Measurements from ENCODE around the gene TBXAS1.

The TBXAS1 gene

GRCh38 chr7:139965942-139966628 lies 137.0 kb downstream of the TBXAS1 start:
- Mint-ChIP-seq H3K27ac (no peak overlapping the region), H3K4me3 (no peak overlapping the region), H3K9me3 (no peaks in the 10 kb centered on the region), H3K4me1 (ENCODE audit: low read depth) (no peaks in the 10 kb centered on the region), H3K36me3 (ENCODE audit: low read depth) (no peaks in the 10 kb centered on the region), H3K27me3 (no peaks in the 10 kb centered on the region)
- DNase-seq: no peak

- Mint-ChIP-seq H3K36me3 (ENCODE audit: low read depth) (no peaks in the 10 kb centered on the region), H3K4me1 (ENCODE audit: low read depth) (no peaks in the 10 kb centered on the region), H3K27ac (no peak overlapping the region), H3K4me3 (no peak overlapping the region), H3K9me3 (no peaks in the 10 kb centered on the region), H3K27me3 (no peaks in the 10 kb centered on the region)
- DNase-seq: no peak
Measured at GRCh38 chr7:139966949-139967348, 137.9 kb downstream of the TBXAS1 start.

GRCh38 chr7:139968931-139969330 lies 139.9 kb downstream of the TBXAS1 start:
- no peak overlapping the region for H3K4me3 Mint-ChIP-seq
- H3K27ac Mint-ChIP-seq: no peak overlapping the region
- no peaks in the 10 kb centered on the region for H3K9me3 Mint-ChIP-seq
- H3K27me3 Mint-ChIP-seq: no peaks in the 10 kb centered on the region
- H3K36me3 Mint-ChIP-seq (ENCODE audit: low read depth): no peaks in the 10 kb centered on the region
- no peaks in the 10 kb centered on the region for H3K4me1 Mint-ChIP-seq (ENCODE audit: low read depth)
- no peak for DNase-seq

GRCh38 chr7:139972029-139972428 lies 143.0 kb downstream of the TBXAS1 start:
- H3K4me3 Mint-ChIP-seq: no peak overlapping the region
- no peaks in the 10 kb centered on the region for H3K9me3 Mint-ChIP-seq
- DNase-seq: no peak
- no peak overlapping the region for H3K27ac Mint-ChIP-seq
- peaks cover 5% of the 10 kb centered on the region for H3K4me1 Mint-ChIP-seq (ENCODE audit: low read depth)
- no peaks in the 10 kb centered on the region for H3K36me3 Mint-ChIP-seq (ENCODE audit: low read depth)
- no peaks in the 10 kb centered on the region for H3K27me3 Mint-ChIP-seq

GRCh38 chr7:139973101-139974050 lies 144.3 kb downstream of the TBXAS1 start:
- Mint-ChIP-seq H3K27me3 (no peaks in the 10 kb centered on the region), H3K4me1 (ENCODE audit: low read depth) (peaks cover 8% of the 10 kb centered on the region), H3K27ac (no peak overlapping the region), H3K4me3 (no peak overlapping the region), H3K36me3 (ENCODE audit: low read depth) (no peaks in the 10 kb centered on the region), H3K9me3 (no peaks in the 10 kb centered on the region)
- DNase-seq: no peak

GRCh38 chr7:139974179-139974811 lies 145.2 kb downstream of the TBXAS1 start:
- Mint-ChIP-seq H3K36me3 (ENCODE audit: low read depth) (no peaks in the 10 kb centered on the region), H3K4me1 (ENCODE audit: low read depth) (peaks cover 10% of the 10 kb centered on the region), H3K4me3 (no peak overlapping the region), H3K27ac (no peak overlapping the region), H3K9me3 (no peaks in the 10 kb centered on the region), H3K27me3 (no peaks in the 10 kb centered on the region)
- DNase-seq: no peak

- H3K4me1 Mint-ChIP-seq (ENCODE audit: low read depth): peaks cover 22% of the 10 kb centered on the region
- no peaks in the 10 kb centered on the region for H3K36me3 Mint-ChIP-seq (ENCODE audit: low read depth)
- no peak overlapping the region for H3K27ac Mint-ChIP-seq
- H3K27me3 Mint-ChIP-seq: no peaks in the 10 kb centered on the region
- no peaks in the 10 kb centered on the region for H3K9me3 Mint-ChIP-seq
- no peak overlapping the region for H3K4me3 Mint-ChIP-seq
- DNase-seq: no peak
Measured at GRCh38 chr7:139976055-139976837, 147.2 kb downstream of the TBXAS1 start.

- Mint-ChIP-seq H3K9me3 (no peaks in the 10 kb centered on the region), H3K27me3 (no peaks in the 10 kb centered on the region), H3K4me3 (no peak overlapping the region), H3K27ac (no peak overlapping the region), H3K4me1 (ENCODE audit: low read depth) (peaks cover 26% of the 10 kb centered on the region), H3K36me3 (ENCODE audit: low read depth) (no peaks in the 10 kb centered on the region)
- no peak for DNase-seq
Measured at GRCh38 chr7:139976838-139977656, 148.0 kb downstream of the TBXAS1 start.

- no peak for DNase-seq
- Mint-ChIP-seq H3K27ac (no peak overlapping the region), H3K36me3 (ENCODE audit: low read depth) (no peaks in the 10 kb centered on the region), H3K27me3 (no peaks in the 10 kb centered on the region), H3K4me3 (no peak overlapping the region), H3K4me1 (ENCODE audit: low read depth) (peaks cover 26% of the 10 kb centered on the region), H3K9me3 (no peaks in the 10 kb centered on the region)
Measured at GRCh38 chr7:139981511-139981895, 152.4 kb downstream of the TBXAS1 start.

GRCh38 chr7:139982927-139983920 lies 154.2 kb downstream of the TBXAS1 start:
- H3K9me3 Mint-ChIP-seq: no peaks in the 10 kb centered on the region

GRCh38 chr7:139984642-139985539 lies 155.8 kb downstream of the TBXAS1 start:
- no peaks in the 10 kb centered on the region for H3K36me3 Mint-ChIP-seq (ENCODE audit: low read depth)
- no peaks in the 10 kb centered on the region for H3K27me3 Mint-ChIP-seq
- no peaks in the 10 kb centered on the region for H3K9me3 Mint-ChIP-seq
- DNase-seq: no peak
- H3K4me3 Mint-ChIP-seq: no peak overlapping the region
- no peak overlapping the region for H3K27ac Mint-ChIP-seq
- peaks cover 14% of the 10 kb centered on the region for H3K4me1 Mint-ChIP-seq (ENCODE audit: low read depth)

More at GRCh38 chr7:139982927-139983920, 154.2 kb downstream of the TBXAS1 start:
- no peak overlapping the region for H3K4me3 Mint-ChIP-seq
- H3K36me3 Mint-ChIP-seq (ENCODE audit: low read depth): no peaks in the 10 kb centered on the region
- no peak overlapping the region for H3K27ac Mint-ChIP-seq
- DNase-seq: no peak
- H3K4me1 Mint-ChIP-seq (ENCODE audit: low read depth): peaks cover 18% of the 10 kb centered on the region
- no peaks in the 10 kb centered on the region for H3K27me3 Mint-ChIP-seq

- DNase-seq: no peak
- no peak overlapping the region for H3K4me3 Mint-ChIP-seq
- no peaks in the 10 kb centered on the region for H3K9me3 Mint-ChIP-seq
- peaks cover 5% of the 10 kb centered on the region for H3K4me1 Mint-ChIP-seq (ENCODE audit: low read depth)
- H3K36me3 Mint-ChIP-seq (ENCODE audit: low read depth): no peaks in the 10 kb centered on the region
- H3K27me3 Mint-ChIP-seq: no peaks in the 10 kb centered on the region
- H3K27ac Mint-ChIP-seq: no peak overlapping the region
Measured at GRCh38 chr7:139985811-139986210, 156.7 kb downstream of the TBXAS1 start.
